Stimulated activated CD8-positive, alpha-beta memory T cell treated with anti-CD3 and anti-CD28 coated beads, Interleukin-15, amount 100 ng/mL, for 48 hours (primary cell): ENCODE measurements around the gene DLGAP1.

Source experiments
- DNase-seq, 2 donors: peaks; one replicate each; pipeline ENCODE4 v3.0.0-alpha.2; 2020; ENCODE audit warnings: low read depth in 2 of 2

DLGAP1 gene

GRCh38 chr18:3538954-3539617 is 916.0 kb downstream of the DLGAP1 start:
- DNase-seq = no peak

- no peak for DNase-seq
Observed at GRCh38 chr18:3538456-3538855, 916.7 kb downstream of the DLGAP1 start.

GRCh38 chr18:3530807-3531206 is 924.3 kb downstream of the DLGAP1 start:
- DNase-seq = no peak

GRCh38 chr18:3529601-3530000 is 925.5 kb downstream of the DLGAP1 start:
- no peak for DNase-seq

- DNase-seq = no peak
Observed at GRCh38 chr18:3529077-3529476, 926.0 kb downstream of the DLGAP1 start.

GRCh38 chr18:3528231-3528630 is 926.9 kb downstream of the DLGAP1 start:
- DNase-seq = no peak

GRCh38 chr18:3526421-3527354 is 928.4 kb downstream of the DLGAP1 start:
- DNase-seq = no peak

- peak; percentile 24 for DNase-seq
Observed at GRCh38 chr18:3525870-3526420, 929.2 kb downstream of the DLGAP1 start.

GRCh38 chr18:3524706-3525105 is 930.4 kb downstream of the DLGAP1 start:
- DNase-seq = no peak

GRCh38 chr18:3520230-3521085 is 934.6 kb downstream of the DLGAP1 start:
- DNase-seq = no peak

- no peak for DNase-seq
Observed at GRCh38 chr18:3514312-3515216, 940.5 kb downstream of the DLGAP1 start.

GRCh38 chr18:3513481-3513880 is 941.6 kb downstream of the DLGAP1 start:
- no peak for DNase-seq

GRCh38 chr18:3511980-3512379 is 943.1 kb downstream of the DLGAP1 start:
- DNase-seq = no peak

- DNase-seq = no peak
Observed at GRCh38 chr18:3510896-3511295, 944.2 kb downstream of the DLGAP1 start.

GRCh38 chr18:3510024-3510423 is 945.1 kb downstream of the DLGAP1 start:
- no peak for DNase-seq

- DNase-seq = no peak
Observed at GRCh38 chr18:3508576-3509549, 946.2 kb downstream of the DLGAP1 start.

GRCh38 chr18:3504637-3505036 is 950.5 kb downstream of the DLGAP1 start:
- no peak for DNase-seq

GRCh38 chr18:3502650-3503049 is 952.5 kb downstream of the DLGAP1 start:
- no peak for DNase-seq

- DNase-seq = no peak
Observed at GRCh38 chr18:3500016-3500415, 955.1 kb downstream of the DLGAP1 start.

- DNase-seq = no peak
Observed at GRCh38 chr18:3499501-3499900, 955.6 kb downstream of the DLGAP1 start.
